K562 (cell line): Measurements from ENCODE around the gene NQO2. TPM values are rescaled to one million over a fixed set of nuclear protein-coding genes. Genes with fewer than 3 reads are reported as not detected.

Experiments
- CBX5 ChIP-seq: IDR thresholded peaks from 2 replicates; pipeline ENCODE4 v1.6.1; 2014; ENCODE audit warnings: low read depth, borderline replicate concordance
- ELK1 ChIP-seq: sonication (generic); formaldehyde crosslinking; IDR thresholded peaks from 2 replicates; pipeline ENCODE4 v1.8.1; 2022; ENCODE audit warnings: missing genetic modification reagents
- KHSRP ChIP-seq: fragments of 450-650 bp; IDR thresholded peaks from 2 replicates; pipeline ENCODE4 v1.6.1; 2017
- KLF10 ChIP-seq: fragments of 250-450 bp; sonication (Bioruptor Pico); IDR thresholded peaks from 2 replicates; pipeline ENCODE4 v1.6.1; 2021; ENCODE audit warnings: matching md5 sums
- MAZ ChIP-seq, 2 experiments: fragments of 450-650 bp in 1 of 2; sonication (generic) in 1 of 2; formaldehyde crosslinking; IDR thresholded peaks in 1 of 2; conservative IDR thresholded peaks in 1 of 2; 2 replicates each; pipeline versions ENCODE4 v1.4.0 to v1.5.0; 2020; ENCODE audit warnings: mild to moderate bottlenecking in 1 of 2, missing genetic modification reagents in 1 of 2
- MLLT1 ChIP-seq, 2 experiments: fragments of 450-650 bp; IDR thresholded peaks; 2 replicates each; pipeline ENCODE4 v1.6.1; 2016
- NONO ChIP-seq, 2 experiments: fragments of 200-400 bp in 1 of 2; fragments of 450-650 bp in 1 of 2; formaldehyde crosslinking in 1 of 2; IDR thresholded peaks; 2 replicates each; pipeline ENCODE4 v1.6.1; 2017; ENCODE audit warnings: low read depth in 2 of 2, mild to moderate bottlenecking in 2 of 2, moderate library complexity in 2 of 2, low read length in 1 of 2
- NR3C1 ChIP-seq: sonication (generic); formaldehyde crosslinking; IDR thresholded peaks from 2 replicates; pipeline ENCODE4 v1.8.1; 2022; ENCODE audit warnings: missing genetic modification reagents
- PHB ChIP-seq: fragments of 250-450 bp; sonication (Bioruptor Pico); IDR thresholded peaks from 2 replicates; pipeline ENCODE4 v1.5.0; 2021
- PREB ChIP-seq: sonication (generic); formaldehyde crosslinking; IDR thresholded peaks from 2 replicates; pipeline ENCODE4 v1.8.1; 2023; ENCODE audit warnings: mild to moderate bottlenecking, missing genetic modification reagents
- RFX7 ChIP-seq: fragments of 250-450 bp; sonication (Bioruptor Pico); IDR thresholded peaks from 2 replicates; pipeline ENCODE4 v1.5.1; 2021; ENCODE audit warnings: mild to moderate bottlenecking
- SP2 ChIP-seq: IDR thresholded peaks from 2 replicates; pipeline ENCODE4 v1.6.1; 2011; ENCODE audit warnings: mild to moderate bottlenecking, low read depth, low read length, moderate library complexity; ENCODE audit not compliant: poor library complexity, severe bottlenecking; ENCODE audit errors: extremely low read depth
- TRIM28 ChIP-seq: fragments of 450-650 bp; IDR thresholded peaks from 2 replicates; pipeline ENCODE4 v1.6.1; 2017
- ZBED1 ChIP-seq: IDR thresholded peaks from 2 replicates; pipeline ENCODE4 v1.6.1; 2014
- ZFPM2 ChIP-seq: fragments of 250-450 bp; sonication (Bioruptor Pico); IDR thresholded peaks from 2 replicates; pipeline ENCODE4 v1.5.1; 2022; ENCODE audit warnings: mild to moderate bottlenecking
- ZKSCAN8 ChIP-seq: fragments of 200-800 bp; sonication (Bioruptor generic); IDR thresholded peaks from 2 replicates; pipeline ENCODE4 v1.6.1; 2016; ENCODE audit warnings: missing genetic modification characterization, missing compliant biosample characterization
- ZNF280A ChIP-seq: fragments of 450-650 bp; IDR thresholded peaks from 2 replicates; pipeline ENCODE4 v1.6.1; 2018; ENCODE audit warnings: mild to moderate bottlenecking, low read depth; ENCODE audit not compliant: partially characterized antibody
- ZNF282 ChIP-seq: sonication (generic); formaldehyde crosslinking; IDR thresholded peaks from 2 replicates; pipeline ENCODE4 v1.8.1; 2023; ENCODE audit warnings: missing genetic modification reagents
- ZNF644 ChIP-seq: fragments of 200-800 bp; sonication (Bioruptor generic); IDR thresholded peaks from 2 replicates; pipeline ENCODE4 v1.6.1; 2016; ENCODE audit warnings: low read depth, missing genetic modification characterization, missing compliant biosample characterization
- ZNF695 ChIP-seq: fragments of 450-650 bp; formaldehyde crosslinking; IDR thresholded peaks from 2 replicates; pipeline ENCODE4 v1.4.0; 2020; ENCODE audit warnings: mild to moderate bottlenecking, moderate library complexity
- polyA plus RNA-seq, 8 experiments: library from polyadenylated mRNA; depleted of rRNA in 4 of 8; stranded (reverse) in 5 of 8; unstranded in 3 of 8; fragments of >200 nt; fragmentation: Nextera tagmentation in 2 of 8; fragmentation: Illumina TruSeq in 1 of 8; extraction: Ambion mirVana in 2 of 8; extraction: Trizol in 1 of 8; gene quantifications; 2 replicates each; pipeline versions ENCODE4 v1.2.1 to v1.2.3, GENCODE V29; 2011 to 2014; ENCODE audit warnings: inconsistent platforms in 1 of 8, missing spikeins in 1 of 8
- total RNA-seq, 7 experiments: library from RNA; depleted of rRNA in 6 of 7; stranded (reverse); fragments of >200 nt in 6 of 7; fragmentation: Illumina TruSeq in 2 of 7; extraction: Trizol in 2 of 7; gene quantifications; 2 replicates each; pipeline versions ENCODE4 v1.2.1 to v1.2.3, GENCODE V29; 2011 to 2021; ENCODE audit warnings: low replicate concordance in 1 of 7

Gene NQO2
- total and polyA plus RNA-seq, 9 of the 15 experiments (the other 6 are each of a cell fraction or from before 2014, with no cell fraction given): 54.6 to 214 (median 116) TPM

- TF ChIP-seq CBX5 (no peak), PREB (CRISPR knock-in tag) (peak; percentile 85; the same call in 1 of the 2 replicates), RFX7 (CRISPR knock-in tag) (no peak), ZNF695 (CRISPR knock-in tag) (no peak), ZNF282 (CRISPR knock-in tag) (no peak), KLF10 (CRISPR knock-in tag) (no peak), NR3C1 (CRISPR knock-in tag) (no peak), ZNF644 (tag) (peak; percentile 70; the same call in 1 of the 2 replicates), NONO (IDR thresholded peaks at IDR 0.05; ENCODE audit: low read depth in 2 of 2, low read length in 1 of 2) (0 out of 4 replicates have a peak, but pooled peaks of 1 of the 2 experiments have one; percentile 1), ZFPM2 (CRISPR knock-in tag) (no peak), ZKSCAN8 (no peak), ZBED1 (no peak), KHSRP (no peak), ELK1 (CRISPR knock-in tag) (no peak), ZNF280A (no peak), MAZ (CRISPR knock-in tag; conservative IDR thresholded peaks at IDR 0.05 in 1 of 2, IDR thresholded peaks at IDR 0.05 in 1 of 2) (peak; percentile 33 to 85; a peak in 3 of 4 replicates), PHB (no peak), SP2 (no peak), TRIM28 (no peak), MLLT1 (IDR thresholded peaks at IDR 0.05) (peak in 1 of 2 experiments; percentile 25; a peak in 1 of 4 replicates)
Measured at GRCh38 chr6:2971420-2972218, 28.1 kb upstream of the NQO2 start, which contains the start of gene SERPINB6 (continued).
